Endothelial cell of umbilical vein (primary cell): ENCODE measurements around the gene ISL1. TPM values are rescaled to one million over a fixed set of nuclear protein-coding genes. Genes with fewer than 3 reads are reported as not detected.

Source experiments
- BruUV-seq: library from RNA; stranded (reverse); fragments of 400-500 nt; replicated peaks from 2 replicates; lab custom pipeline; 2021; lab: Mats Ljungman, UMichigan
- CTCF ChIA-PET: fragments of 300-600, 350-600 bp; sonication (Branson Sonifier 250); formaldehyde crosslinking; loops from one replicate; lab custom pipeline; 2021; ENCODE audit warnings: antibody characterized with exemption, inconsistent platforms; lab: Charles Lee
- POLR2A ChIA-PET: fragments of 300-600, 350-600 bp; sonication (Branson Sonifier 250); formaldehyde crosslinking; loops from one replicate; lab custom pipeline; 2021; ENCODE audit warnings: antibody characterized with exemption, inconsistent platforms; lab: Charles Lee
- DNase-seq: peaks from one replicate; pipeline ENCODE4 v3.0.0-alpha.2; 2011; ENCODE audit warnings: low read depth, low spot score
- FAIRE-seq: peaks from 2 replicates; lab custom pipeline; 2011; peaks lifted over from hg19 to GRCh38; lab: Jason Lieb, UNC
- H2AFZ ChIP-seq: 2 replicates; pipeline ENCODE4 v1.6.0; 2012; ENCODE audit warnings: low read depth, low read length, control low read depth, inconsistent platforms
- H3K27ac ChIP-seq: 2 replicates; pipeline ENCODE4 v1.5.1; 2011; ENCODE audit warnings: low read depth, mild to moderate bottlenecking, control low read depth, low read length, moderate library complexity; ENCODE audit not compliant: insufficient read depth
- H3K27me3 ChIP-seq, 2 experiments: 2 replicates each; pipeline versions ENCODE4 v1.6.0 to v1.6.1; 2011; ENCODE audit warnings: low read length in 2 of 2, mixed read lengths in 1 of 2; ENCODE audit not compliant: control insufficient read depth in 2 of 2, insufficient read depth in 2 of 2
- H3K36me3 ChIP-seq, 2 experiments: 2 replicates in 1 of 2; 3 replicates in 1 of 2; pipeline ENCODE4 v1.5.1; 2011; ENCODE audit warnings: low read length in 2 of 2, mild to moderate bottlenecking in 1 of 2, moderate library complexity in 1 of 2; ENCODE audit not compliant: control insufficient read depth in 2 of 2, insufficient read depth in 2 of 2; ENCODE audit errors: extremely low read depth in 1 of 2
- H3K4me1 ChIP-seq: 3 replicates; pipeline ENCODE4 v1.5.1; 2011; ENCODE audit warnings: mild to moderate bottlenecking, low read length; ENCODE audit not compliant: control insufficient read depth, insufficient read depth; ENCODE audit errors: extremely low read depth
- H3K4me2 ChIP-seq: 2 replicates; pipeline ENCODE4 v1.6.1; 2011; ENCODE audit warnings: low read length, control low read depth, mixed read lengths; ENCODE audit not compliant: insufficient read depth
- H3K4me3 ChIP-seq, 3 experiments: fragments of 200-600 bp in 1 of 3; sonication (generic), shearing (Covaris generic) in 1 of 3; replicated peaks in 1 of 3; 2 replicates each; pipeline ENCODE4 v1.5.1; 2011 to 2016; ENCODE audit warnings: control low read depth in 3 of 3, low read length in 3 of 3, mild to moderate bottlenecking in 2 of 3, inconsistent platforms in 1 of 3, low read depth in 1 of 3, moderate library complexity in 1 of 3; ENCODE audit not compliant: insufficient read depth in 1 of 3
- H3K79me2 ChIP-seq: 2 replicates; pipeline ENCODE4 v1.6.0; 2012; ENCODE audit warnings: low read length, inconsistent platforms; ENCODE audit not compliant: control insufficient read depth, insufficient read depth
- H3K9ac ChIP-seq: replicated peaks from 2 replicates; pipeline ENCODE3; 2011; ENCODE audit warnings: low read length, control low read depth; ENCODE audit not compliant: insufficient read depth; ENCODE audit errors: extremely low read depth
- H3K9me1 ChIP-seq: replicated peaks from 3 replicates; pipeline ENCODE4 v1.6.0; 2011; ENCODE audit warnings: mild to moderate bottlenecking, low read length; ENCODE audit not compliant: control insufficient read depth, insufficient read depth; ENCODE audit errors: extremely low read depth
- H3K9me3 ChIP-seq: replicated peaks from 2 replicates; pipeline ENCODE4 v1.5.1; 2012; ENCODE audit warnings: low read length, inconsistent platforms; ENCODE audit not compliant: control insufficient read depth, insufficient read depth
- H4K20me1 ChIP-seq: replicated peaks from 2 replicates; pipeline ENCODE3; 2011; ENCODE audit warnings: mild to moderate bottlenecking, low read length; ENCODE audit not compliant: control insufficient read depth, insufficient read depth; ENCODE audit errors: extremely low read depth
- CTCF ChIP-seq, 2 donors: IDR thresholded peaks; 1 replicate in 1 of 2; 2 replicates in 1 of 2; pipeline ENCODE4 v1.5.1; 2011; ENCODE audit warnings: low read length in 2 of 2, mild to moderate bottlenecking in 2 of 2, moderate library complexity in 2 of 2, control low read depth in 1 of 2, inconsistent platforms in 1 of 2, low read depth in 1 of 2; ENCODE audit not compliant: insufficient read depth in 1 of 2; ENCODE audit errors: extremely low read depth in 1 of 2
- EZH2 ChIP-seq: IDR thresholded peaks from 2 replicates; pipeline ENCODE4 v1.6.1; 2012; ENCODE audit warnings: borderline replicate concordance, low read depth, mild to moderate bottlenecking, moderate library complexity, low read length, inconsistent platforms; ENCODE audit not compliant: severe bottlenecking
- FOS ChIP-seq: IDR thresholded peaks from 2 replicates; pipeline ENCODE4 v1.6.1; 2011; ENCODE audit warnings: mild to moderate bottlenecking, low read length, moderate library complexity, borderline replicate concordance; ENCODE audit not compliant: insufficient read depth
- GATA2 ChIP-seq: IDR thresholded peaks from 2 replicates; pipeline ENCODE4 v1.7.0; 2011; ENCODE audit warnings: low read depth, mild to moderate bottlenecking, moderate library complexity, mixed read lengths, low read length; ENCODE audit not compliant: insufficient read length, insufficient read depth
- JUN ChIP-seq: IDR thresholded peaks from 2 replicates; pipeline ENCODE4 v1.6.1; 2011; ENCODE audit warnings: borderline replicate concordance, low read depth; ENCODE audit not compliant: insufficient read length, insufficient read depth
- MAX ChIP-seq: IDR thresholded peaks from 2 replicates; pipeline ENCODE4 v1.6.1; 2011; ENCODE audit not compliant: insufficient read depth, insufficient read length
- MYC ChIP-seq: IDR thresholded peaks from one replicate; pipeline ENCODE4 v1.6.1; 2011; ENCODE audit warnings: mild to moderate bottlenecking, low read depth, low read length
- POLR2A ChIP-seq: IDR thresholded peaks from 2 replicates; pipeline ENCODE4 v1.6.1; 2012; ENCODE audit warnings: low read depth, mild to moderate bottlenecking, control low read depth, low read length
- POLR2AphosphoS5 ChIP-seq: IDR thresholded peaks from 2 replicates; pipeline ENCODE4 v1.6.1; 2012; ENCODE audit warnings: low read depth, mild to moderate bottlenecking, control low read depth, low read length, moderate library complexity; ENCODE audit not compliant: insufficient read depth
- dilution Hi-C: fragments of 300-500 bp; cut with MboI; formaldehyde crosslinking; loops from one replicate; pipeline ENCODE4 v1.15.0; 2019; ENCODE audit warnings: low sequenced_read_pairs; ENCODE audit not compliant: extremely low pct_ligation_motif_present
- intact Hi-C: fragments of 100-400 bp; cut with micrococcal nuclease; formaldehyde crosslinking; loops from one replicate; pipeline ENCODE4 v1.10.0; 2022
- polyA plus RNA-seq, 4 experiments: library from polyadenylated mRNA; depleted of rRNA in 3 of 4; stranded (reverse) in 3 of 4; unstranded in 1 of 4; fragments of >200 nt; gene quantifications; 2 replicates each; pipeline versions ENCODE4 v1.2.1 to v1.2.3, GENCODE V29; 2011 to 2012; ENCODE audit warnings: missing spikeins in 1 of 4
- total RNA-seq: library from RNA; stranded (reverse); gene quantifications from 2 replicates; pipeline ENCODE4 v1.2.3, GENCODE V29; 2021

Gene ISL1
- total and polyA plus RNA-seq, 2 donors (not counting 3 experiments of a cell fraction or from before 2014, with no cell fraction given): 0.28 to 1.1 TPM

GRCh38 chr5:51391175-51391574, 7.9 kb downstream of the ISL1 start:
- TF ChIP-seq POLR2AphosphoS5 (no peak), CTCF (IDR thresholded peaks at IDR 0.05; ENCODE audit: extremely low read depth in 1 of 2, insufficient read depth in 1 of 2, low read depth in 1 of 2, low read length in 2 of 2) (no peak), MAX (no peak), FOS (no peak), GATA2 (no peak), JUN (no peak), POLR2A (no peak), EZH2 (no peak), MYC (no peak)
- H3K27ac ChIP-seq: no peak overlapping the region
- intact Hi-C loops: no loop called here
- H3K4me2 ChIP-seq: no peak overlapping the region
- dilution Hi-C loops: no loop called here
- H3K4me1 ChIP-seq: no peaks in the 10 kb centered on the region
- FAIRE-seq (no peak), DNase-seq (no peak)
- H4K20me1 ChIP-seq: no peaks in the 10 kb centered on the region
- BruUV-seq: no TSS peak
- no peaks in the 10 kb centered on the region for H3K9me1 ChIP-seq
- H3K9me3 ChIP-seq: no peaks in the 10 kb centered on the region
- no peak overlapping the region for H3K9ac ChIP-seq
- ChIA-PET POLR2A (no interaction called here), CTCF (no interaction called here)
- no peak overlapping the region for H3K4me3 ChIP-seq
- no peaks in the 10 kb centered on the region for H3K36me3 ChIP-seq
- H2AFZ ChIP-seq: no peak overlapping the region
- no peaks in the 10 kb centered on the region for H3K79me2 ChIP-seq
- peaks cover 22 to 36% of the 10 kb centered on the region in 2 experiments for H3K27me3 ChIP-seq
